Measurements from ENCODE around the gene TMEM87B.

Gene TMEM87B

GRCh38 chr2:112168422-112169124 is 113.5 kb downstream of the TMEM87B start:
- no peak for DNase-seq (ENCODE audit: low read depth in 2 of 2)
